IMR-90 (cell line): ENCODE measurements around the gene KPNA1. TPM values are rescaled to one million over a fixed set of nuclear protein-coding genes. Genes with fewer than 3 reads are reported as not detected.

Experiments
- ATAC-seq: fragments of 200-7000 bp; cut with Tn5 transposase; 2 replicates; pipeline ENCODE4 v1.9.1; 2020; ENCODE audit warnings: low read depth, mild to moderate bottlenecking, moderate library complexity
- BruUV-seq: library from RNA; stranded (reverse); fragments of 400-500 nt; replicated peaks from 2 replicates; lab custom pipeline; 2021; lab: Mats Ljungman, UMichigan
- CTCF ChIA-PET: fragments of 300-600 bp; formaldehyde crosslinking; extraction: SDS; loops from one replicate; lab custom pipeline; 2021; ENCODE audit warnings: antibody characterized with exemption; lab: Yijun Ruan, JAX
- POLR2A ChIA-PET: fragments of 300-600 bp; sonication (Branson Sonifier 250); formaldehyde crosslinking; loops from one replicate; lab custom pipeline; 2022; ENCODE audit warnings: antibody characterized with exemption; ENCODE audit not compliant: unreplicated experiment; lab: Charles Lee
- DNase-seq: peaks from one replicate; pipeline ENCODE4 v3.0.0; 2013
- H2AFZ ChIP-seq: replicated peaks from 2 replicates; pipeline ENCODE3; 2013; ENCODE audit warnings: low read length, mild to moderate bottlenecking; ENCODE audit not compliant: poor library complexity
- H2AK5ac ChIP-seq: 2 replicates; pipeline ENCODE4 v1.6.1; 2013; ENCODE audit warnings: low read depth, low read length, inconsistent platforms
- H2AK9ac ChIP-seq: replicated peaks from 2 replicates; pipeline ENCODE3; 2013; ENCODE audit warnings: mild to moderate bottlenecking, low read depth, low read length, moderate library complexity; ENCODE audit not compliant: poor library complexity
- H2BK120ac ChIP-seq: 2 replicates; pipeline ENCODE4 v1.6.1; 2013; ENCODE audit warnings: low read depth, low read length, inconsistent platforms
- H2BK15ac ChIP-seq: 3 replicates; pipeline ENCODE4 v1.6.1; 2013; ENCODE audit warnings: low read depth, low read length, inconsistent platforms
- H2BK20ac ChIP-seq: 2 replicates; pipeline ENCODE4 v1.6.1; 2013; ENCODE audit warnings: low read depth, mild to moderate bottlenecking, inconsistent platforms, low read length, moderate library complexity
- H2BK5ac ChIP-seq: 2 replicates; pipeline ENCODE4 v1.6.1; 2013; ENCODE audit warnings: mild to moderate bottlenecking, low read depth, low read length, inconsistent platforms; ENCODE audit not compliant: poor library complexity, severe bottlenecking
- H3K14ac ChIP-seq: replicated peaks from 2 replicates; pipeline ENCODE4 v1.6.1; 2013; ENCODE audit warnings: low read depth, low read length, inconsistent platforms
- H3K18ac ChIP-seq: 2 replicates; pipeline ENCODE4 v1.6.1; 2013; ENCODE audit warnings: low read depth, low read length, control low read depth
- H3K23ac ChIP-seq: 2 replicates; pipeline ENCODE4 v1.6.1; 2013; ENCODE audit warnings: low read depth, low read length, inconsistent platforms
- H3K27ac ChIP-seq: 2 replicates; pipeline ENCODE4 v1.5.1; 2013; ENCODE audit warnings: mild to moderate bottlenecking, control low read depth, low read length; ENCODE audit not compliant: insufficient read depth
- H3K27me3 ChIP-seq: 2 replicates; pipeline ENCODE4 v1.6.1; 2013; ENCODE audit warnings: low read length; ENCODE audit not compliant: control insufficient read depth, insufficient read depth
- H3K36me3 ChIP-seq: 2 replicates; pipeline ENCODE4 v1.6.1; 2013; ENCODE audit warnings: low read length, mixed read lengths; ENCODE audit not compliant: control insufficient read depth, insufficient read depth
- H3K4ac ChIP-seq: 2 replicates; pipeline ENCODE4 v1.6.1; 2013; ENCODE audit warnings: low read depth, low read length, inconsistent platforms
- H3K4me1 ChIP-seq: 2 replicates; pipeline ENCODE4 v1.6.1; 2013; ENCODE audit warnings: low read length, mixed read lengths; ENCODE audit not compliant: control insufficient read depth, insufficient read depth
- H3K4me2 ChIP-seq: 2 replicates; pipeline ENCODE4 v1.6.1; 2013; ENCODE audit warnings: low read depth, mild to moderate bottlenecking, control low read depth, low read length, moderate library complexity
- H3K4me3 ChIP-seq: 2 replicates; pipeline ENCODE4 v1.5.1; 2013; ENCODE audit warnings: low read depth, mild to moderate bottlenecking, control low read depth, low read length, moderate library complexity; ENCODE audit not compliant: insufficient read depth
- H3K56ac ChIP-seq: 2 replicates; pipeline ENCODE4 v1.6.1; 2013; ENCODE audit warnings: low read length, inconsistent platforms; ENCODE audit not compliant: insufficient read depth; ENCODE audit errors: extremely low read depth
- H3K79me1 ChIP-seq, 2 experiments: 2 replicates each; pipeline ENCODE4 v1.6.1; 2013; ENCODE audit warnings: low read length in 2 of 2, inconsistent platforms in 1 of 2, low read depth in 1 of 2
- H3K9ac ChIP-seq: 2 replicates; pipeline ENCODE4 v1.6.1; 2013; ENCODE audit warnings: low read depth, low read length, control low read depth
- H3K9me1 ChIP-seq: 2 replicates; pipeline ENCODE4 v1.6.1; 2013; ENCODE audit warnings: low read length, inconsistent platforms; ENCODE audit not compliant: insufficient read depth
- H3K9me3 ChIP-seq: 2 replicates; pipeline ENCODE4 v1.6.1; 2013; ENCODE audit warnings: low read length; ENCODE audit not compliant: control insufficient read depth, insufficient read depth
- H4K20me1 ChIP-seq: 2 replicates; pipeline ENCODE4 v1.6.1; 2013; ENCODE audit warnings: low read length, inconsistent platforms; ENCODE audit not compliant: insufficient read depth
- H4K5ac ChIP-seq: 2 replicates; pipeline ENCODE4 v1.6.1; 2013; ENCODE audit warnings: mild to moderate bottlenecking, low read depth, low read length, control low read depth
- H4K8ac ChIP-seq, 2 experiments: 2 replicates each; pipeline ENCODE4 v1.6.1; 2013; ENCODE audit warnings: low read depth in 2 of 2, low read length in 2 of 2, control low read depth in 1 of 2, inconsistent platforms in 1 of 2
- H4K91ac ChIP-seq: 2 replicates; pipeline ENCODE4 v1.6.1; 2013; ENCODE audit warnings: low read depth, low read length, inconsistent platforms; ENCODE audit not compliant: insufficient read depth
- MAZ ChIP-seq: IDR thresholded peaks from 2 replicates; pipeline ENCODE4 v1.6.1; 2012; ENCODE audit warnings: low read depth, mild to moderate bottlenecking, low read length, improper control_type of control experiment, moderate library complexity, borderline replicate concordance
- RFX5 ChIP-seq: IDR thresholded peaks from 2 replicates; pipeline ENCODE4 v1.8.0; 2012; ENCODE audit warnings: low read depth, mild to moderate bottlenecking, low read length, moderate library complexity
- WGBS, 2 experiments: methylation state at CpG; one replicate each; pipeline versions ENCODE4 v1.1.5 to v1.1.7; 2013; ENCODE audit warnings: missing lambda C conversion rate in 2 of 2; ENCODE audit not compliant: insufficient read length in 1 of 2; ENCODE audit errors: extremely low coverage in 2 of 2; 5-methylcytosine and 5-hydroxymethylcytosine counted together
- dilution Hi-C: fragments of 300-500 bp; cut with HindIII; formaldehyde crosslinking; loops from one replicate; pipeline ENCODE4 v1.14.3; 2018; ENCODE audit warnings: low sequenced_read_pairs; ENCODE audit not compliant: unreplicated experiment
- in situ Hi-C: fragments of 300-500 bp; cut with MboI; formaldehyde crosslinking; loops from 3 replicates; pipeline ENCODE4 v1.14.3; 2019; ENCODE audit warnings: low sequenced_read_pairs, inconsistent platforms, mixed read lengths
- intact Hi-C: fragments of 100-400 bp; cut with micrococcal nuclease; formaldehyde crosslinking; loops from 2 replicates; pipeline ENCODE4 v1.10.0; 2022
- polyA plus RNA-seq, 3 experiments: library from polyadenylated mRNA; depleted of rRNA; stranded (reverse); fragments of >200 nt; gene quantifications; 2 replicates each; pipeline ENCODE4 v1.2.3, GENCODE V29; 2012; ENCODE audit warnings: low replicate concordance in 1 of 3
- total RNA-seq: library from RNA; depleted of rRNA; stranded (reverse); fragments of >200 nt; gene quantifications from 2 replicates; pipeline ENCODE4 v1.2.3, GENCODE V29; 2012

KPNA1 gene
- total and polyA plus RNA-seq, 2 of the 4 experiments (the other 2 are of a cell fraction), result 30.6 to 112 TPM

DNA sequence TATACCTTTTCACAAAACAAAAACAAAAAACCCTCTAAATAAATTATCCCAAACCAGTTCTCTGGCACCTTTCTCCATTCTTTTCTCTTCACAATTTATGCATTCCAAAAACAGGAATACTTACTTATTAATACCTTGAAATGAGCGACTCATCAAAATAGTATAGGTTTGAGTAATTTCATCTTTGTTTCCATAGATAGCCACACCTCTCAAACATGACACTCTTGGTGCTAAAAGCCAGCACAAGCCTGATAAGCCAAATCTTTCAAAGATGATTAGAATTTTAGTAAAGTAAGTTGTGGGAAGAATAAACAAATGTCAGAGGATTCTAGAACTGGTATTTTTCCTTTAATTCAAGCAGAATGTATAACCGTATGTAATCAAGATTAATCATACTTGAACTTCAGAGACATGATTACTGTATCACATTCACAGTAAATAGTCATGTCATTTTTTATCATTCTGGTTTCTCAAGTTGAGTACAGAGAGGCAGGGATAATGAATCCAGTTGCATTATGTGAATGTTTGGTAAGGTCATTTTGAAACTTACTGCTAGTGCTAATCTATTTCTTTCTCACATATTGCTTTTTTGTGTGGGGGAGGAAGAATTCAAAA lies 86.8 kb downstream of the KPNA1 start:
- no peak overlapping the region for H2AFZ ChIP-seq
- no peak for DNase-seq
- no peak overlapping the region for H4K8ac ChIP-seq
- no peak overlapping the region for H4K5ac ChIP-seq
- H3K27me3 ChIP-seq, result no peaks in the 10 kb centered on the region
- peaks cover 25% of the 10 kb centered on the region for H3K36me3 ChIP-seq
- H3K4me3 ChIP-seq, result no peak overlapping the region
- TF ChIP-seq MAZ (no peak), RFX5 (no peak)
- H3K4me1 ChIP-seq, result no peaks in the 10 kb centered on the region
- peaks cover 5 to 11% of the 10 kb centered on the region in 2 experiments; a peak in 2 of 4 replicates for H3K79me1 ChIP-seq
- ATAC-seq, result no peak
- H2AK5ac ChIP-seq, result no peak overlapping the region
- ChIA-PET POLR2A (no interaction called here), CTCF (interaction anchor here (0.7 kb wide), 1 partner anchor 15 kb away, joined by 3 read pairs; no protein-coding TSS in a partner anchor)
- dilution Hi-C loops, result no loop called here
- H2BK15ac ChIP-seq, result no peak overlapping the region
- no peak overlapping the region for H2BK20ac ChIP-seq
- no peaks in the 10 kb centered on the region for H4K20me1 ChIP-seq
- no peak overlapping the region for H3K4me2 ChIP-seq
- H3K27ac ChIP-seq, result no peak overlapping the region
- no peak overlapping the region for H2BK5ac ChIP-seq
- no peak overlapping the region for H3K9ac ChIP-seq
- no peaks in the 10 kb centered on the region for H3K9me1 ChIP-seq
- H2AK9ac ChIP-seq, result no peak overlapping the region
- no peak overlapping the region for H3K23ac ChIP-seq
- no CpG with 5 or more reads among the region's 2 CpGs for WGBS, 2 experiments
- no peak overlapping the region for H3K18ac ChIP-seq
- in situ Hi-C loops, result no loop called here
- no peak overlapping the region for H3K14ac ChIP-seq
- H4K91ac ChIP-seq, result no peak overlapping the region
- intact Hi-C loops, result no loop called here
- H2BK120ac ChIP-seq, result no peak overlapping the region
- H3K9me3 ChIP-seq, result no peaks in the 10 kb centered on the region
- H3K4ac ChIP-seq, result no peak overlapping the region
- BruUV-seq, result no TSS peak
- no peak overlapping the region for H3K56ac ChIP-seq
